Fibroblast of skin of abdomen (primary cell): ENCODE results near the gene TMEM263.
"Not testable (repeated sequence)": the region's sequence is repeated elsewhere in the genome, so short reads cannot be mapped to it uniquely, and the experiment has no call there.

Experiments
- DNase-seq: peaks from one replicate; pipeline ENCODE4 v3.0.0-alpha.2; 2013

The TMEM263 gene

DNA sequence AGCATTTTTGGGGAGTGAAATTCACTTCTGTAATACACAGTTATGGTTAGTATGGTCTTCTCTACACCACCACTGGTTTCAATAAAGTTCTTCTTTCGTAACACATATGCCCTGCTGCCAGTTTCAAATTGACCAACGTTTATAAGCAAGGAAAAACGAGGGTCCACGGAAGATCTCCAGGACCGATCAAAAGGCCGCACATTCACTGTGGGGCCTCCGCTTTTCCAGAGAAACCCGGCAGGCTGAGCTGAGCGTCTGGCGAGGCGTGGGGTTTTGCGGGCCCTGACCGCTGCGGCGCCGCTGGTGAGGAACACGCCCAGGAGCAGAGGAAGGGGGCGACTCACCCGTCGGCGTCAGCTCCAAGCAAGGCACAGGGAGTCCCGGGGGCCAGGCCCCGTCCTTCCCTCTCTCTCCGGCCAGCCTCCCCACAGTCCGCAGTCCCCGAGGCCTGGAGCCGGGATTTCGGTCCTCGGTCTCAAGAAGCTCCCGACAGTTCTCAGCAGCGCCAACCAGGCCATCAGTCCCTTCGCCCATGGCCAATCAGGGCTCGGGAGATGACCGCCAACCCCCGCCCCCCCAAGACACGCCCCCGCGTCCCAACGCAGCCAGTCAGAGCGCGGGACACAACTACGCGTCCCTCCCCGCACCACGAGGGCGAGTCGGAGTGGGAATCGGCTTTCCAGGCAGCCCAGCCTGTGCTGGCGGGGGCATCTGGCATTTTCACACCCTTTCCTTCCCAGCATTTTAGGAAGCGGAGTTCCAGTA, 31.1 kb downstream of the TMEM263 start, which contains the start of gene MTERF2:
TSS of gene MTERF2 (minus strand) at position 522 of the 765 bp plus-strand sequence. CDS start 8,432 bp downstream, outside the sequence.
- peak; percentile 95 for DNase-seq

- DNase-seq = no peak
Observed at GRCh38 chr12:106987846-106988245, 32.1 kb downstream of the TMEM263 start.

GRCh38 chr12:106994579-106995220, 39.0 kb downstream of the TMEM263 start:
- DNase-seq = peak; percentile 53

- not testable (repeated sequence) for DNase-seq
Observed at GRCh38 chr12:106996102-106996501, 40.4 kb downstream of the TMEM263 start.

- DNase-seq = no peak
Observed at GRCh38 chr12:106997916-106998315, 42.2 kb downstream of the TMEM263 start.

GRCh38 chr12:106999446-106999845, 43.7 kb downstream of the TMEM263 start:
- DNase-seq = no peak

- not testable (repeated sequence) for DNase-seq
Observed at GRCh38 chr12:107002665-107003064, 47.0 kb downstream of the TMEM263 start.

- DNase-seq = no peak
Observed at GRCh38 chr12:107007411-107007810, 51.7 kb downstream of the TMEM263 start.

DNA sequence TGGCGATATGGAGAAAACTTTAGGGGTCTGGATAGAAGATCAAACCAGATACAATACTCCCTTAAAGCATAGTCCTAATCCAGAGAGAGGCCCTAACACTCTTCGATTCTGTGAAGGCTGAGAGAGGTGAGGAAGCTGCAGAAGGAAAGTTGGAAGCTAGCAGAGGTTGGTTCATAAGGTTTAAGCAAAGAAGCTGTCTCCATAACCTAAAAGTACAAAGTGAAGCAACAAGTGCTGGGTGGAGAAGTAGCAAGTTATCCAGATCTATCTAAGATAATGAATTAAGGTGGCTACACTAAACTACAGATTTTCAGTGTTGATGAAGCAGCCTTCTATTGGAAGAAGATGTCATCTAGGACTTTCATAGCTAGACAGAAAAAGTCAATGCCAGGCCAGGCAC, 55.8 kb downstream of the TMEM263 start:
- no peak for DNase-seq

GRCh38 chr12:107012736-107013425, 57.2 kb downstream of the TMEM263 start:
- no peak for DNase-seq

GRCh38 chr12:107014055-107014454, 58.3 kb downstream of the TMEM263 start:
- DNase-seq = no peak

GRCh38 chr12:107017042-107017441, 61.3 kb downstream of the TMEM263 start:
- DNase-seq = no peak

GRCh38 chr12:107019546-107019945, 63.8 kb downstream of the TMEM263 start:
- DNase-seq = no peak
